PFSK-1 (cell line): ENCODE results near the gene RAP1A.

Source experiments
- FOXP2 ChIP-seq: optimal IDR thresholded peaks from 2 replicates; pipeline ENCODE3; 2011; ENCODE audit warnings: borderline replicate concordance, control low read depth, inconsistent platforms; ENCODE audit not compliant: insufficient read depth; ENCODE audit errors: extremely low read length, extremely low read depth
- POLR2AphosphoS5 ChIP-seq: IDR thresholded peaks from 2 replicates; pipeline ENCODE4 v1.6.1; 2012; ENCODE audit warnings: low read depth, mild to moderate bottlenecking, control low read depth, low read length, moderate library complexity
- SIN3A ChIP-seq: IDR thresholded peaks from 2 replicates; pipeline ENCODE4 v1.6.1; 2012; ENCODE audit warnings: mild to moderate bottlenecking, low read length, moderate library complexity, borderline replicate concordance; ENCODE audit not compliant: insufficient read depth
- TAF1 ChIP-seq: IDR thresholded peaks from 2 replicates; pipeline ENCODE4 v1.6.1; 2012; ENCODE audit warnings: low read length, control low read depth, borderline replicate concordance; ENCODE audit not compliant: insufficient read depth
- TF ChIP-seq, protein P1 (sequence below), 2 experiments: IDR thresholded peaks; 2 replicates each; pipeline versions ENCODE4 v1.6.1 to v1.8.0; 2011 to 2012; ENCODE audit warnings: low read depth in 2 of 2, low read length in 2 of 2, control low read depth in 1 of 2, inconsistent platforms in 1 of 2, mild to moderate bottlenecking in 1 of 2, moderate library complexity in 1 of 2; ENCODE audit not compliant: insufficient read depth in 1 of 2

Gene RAP1A

DNA sequence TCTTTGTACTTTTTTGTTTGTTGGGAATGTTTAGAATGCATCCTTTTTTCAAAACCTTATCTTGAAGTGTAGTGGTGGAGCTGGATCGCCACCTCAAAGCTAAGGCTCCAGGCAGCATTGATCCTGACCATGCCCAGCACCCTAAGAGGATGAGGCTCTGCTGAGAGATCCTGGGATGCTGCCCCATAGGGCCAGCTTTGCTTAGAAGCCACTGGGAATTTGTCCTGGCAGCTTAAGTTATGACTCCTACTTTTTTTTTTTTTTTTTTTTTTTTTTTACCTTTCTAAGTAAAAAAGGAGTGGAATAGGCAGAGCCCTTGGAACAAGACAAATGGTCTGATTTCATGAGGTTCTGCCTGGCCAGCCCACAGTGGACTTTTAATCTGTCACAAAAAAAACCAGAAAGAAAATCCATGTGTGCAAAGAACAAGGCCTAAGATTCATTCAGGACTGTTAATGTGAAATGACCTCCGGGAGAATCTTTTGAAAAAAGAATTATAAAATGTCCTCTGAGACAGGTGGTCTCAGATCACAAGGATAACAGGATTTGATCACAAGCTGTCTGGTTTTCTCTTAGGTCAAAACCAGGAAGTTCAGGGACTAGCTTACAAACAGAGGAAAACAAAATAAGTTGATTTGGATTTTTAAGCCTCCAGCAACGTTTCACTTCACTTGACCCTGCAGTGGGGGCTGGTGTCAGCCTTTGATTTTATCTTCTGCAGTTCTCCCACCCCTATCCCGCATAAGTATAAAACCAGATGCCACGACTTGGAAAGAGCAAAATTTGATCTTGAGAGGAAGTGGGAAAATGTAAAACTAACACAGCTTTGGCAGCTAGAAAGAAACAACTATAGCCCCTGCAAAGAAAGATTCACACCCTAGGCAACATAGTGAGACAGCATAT, 25.9 kb upstream of the RAP1A start:
- TF ChIP-seq TAF1 (no peak), SIN3A (no peak), POLR2AphosphoS5 (no peak), FOXP2 (no peak)
- TF ChIP-seq, protein P1, sequence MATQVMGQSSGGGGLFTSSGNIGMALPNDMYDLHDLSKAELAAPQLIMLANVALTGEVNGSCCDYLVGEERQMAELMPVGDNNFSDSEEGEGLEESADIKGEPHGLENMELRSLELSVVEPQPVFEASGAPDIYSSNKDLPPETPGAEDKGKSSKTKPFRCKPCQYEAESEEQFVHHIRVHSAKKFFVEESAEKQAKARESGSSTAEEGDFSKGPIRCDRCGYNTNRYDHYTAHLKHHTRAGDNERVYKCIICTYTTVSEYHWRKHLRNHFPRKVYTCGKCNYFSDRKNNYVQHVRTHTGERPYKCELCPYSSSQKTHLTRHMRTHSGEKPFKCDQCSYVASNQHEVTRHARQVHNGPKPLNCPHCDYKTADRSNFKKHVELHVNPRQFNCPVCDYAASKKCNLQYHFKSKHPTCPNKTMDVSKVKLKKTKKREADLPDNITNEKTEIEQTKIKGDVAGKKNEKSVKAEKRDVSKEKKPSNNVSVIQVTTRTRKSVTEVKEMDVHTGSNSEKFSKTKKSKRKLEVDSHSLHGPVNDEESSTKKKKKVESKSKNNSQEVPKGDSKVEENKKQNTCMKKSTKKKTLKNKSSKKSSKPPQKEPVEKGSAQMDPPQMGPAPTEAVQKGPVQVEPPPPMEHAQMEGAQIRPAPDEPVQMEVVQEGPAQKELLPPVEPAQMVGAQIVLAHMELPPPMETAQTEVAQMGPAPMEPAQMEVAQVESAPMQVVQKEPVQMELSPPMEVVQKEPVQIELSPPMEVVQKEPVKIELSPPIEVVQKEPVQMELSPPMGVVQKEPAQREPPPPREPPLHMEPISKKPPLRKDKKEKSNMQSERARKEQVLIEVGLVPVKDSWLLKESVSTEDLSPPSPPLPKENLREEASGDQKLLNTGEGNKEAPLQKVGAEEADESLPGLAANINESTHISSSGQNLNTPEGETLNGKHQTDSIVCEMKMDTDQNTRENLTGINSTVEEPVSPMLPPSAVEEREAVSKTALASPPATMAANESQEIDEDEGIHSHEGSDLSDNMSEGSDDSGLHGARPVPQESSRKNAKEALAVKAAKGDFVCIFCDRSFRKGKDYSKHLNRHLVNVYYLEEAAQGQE (IDR thresholded peaks at IDR 0.05; ENCODE audit: insufficient read depth in 1 of 2, low read depth in 2 of 2, low read length in 2 of 2) = no peak

GRCh38 chr1:111594306-111594693, 25.3 kb upstream of the RAP1A start:
- TF ChIP-seq, protein P1 (IDR thresholded peaks at IDR 0.05; ENCODE audit: insufficient read depth in 1 of 2, low read depth in 2 of 2, low read length in 2 of 2) = no peak

GRCh38 chr1:111595807-111596206, 23.8 kb upstream of the RAP1A start:
- TF ChIP-seq SIN3A = no peak
- no peak for TF ChIP-seq TAF1
- TF ChIP-seq, protein P1 (IDR thresholded peaks at IDR 0.05; ENCODE audit: insufficient read depth in 1 of 2, low read depth in 2 of 2, low read length in 2 of 2) = no peak
- no peak for TF ChIP-seq POLR2AphosphoS5
- no peak for TF ChIP-seq FOXP2

GRCh38 chr1:111596499-111596898, 23.1 kb upstream of the RAP1A start:
- TF ChIP-seq TAF1 (no peak), POLR2AphosphoS5 (no peak), SIN3A (no peak), FOXP2 (no peak)
- TF ChIP-seq, protein P1 (IDR thresholded peaks at IDR 0.05; ENCODE audit: insufficient read depth in 1 of 2, low read depth in 2 of 2, low read length in 2 of 2) = no peak

DNA sequence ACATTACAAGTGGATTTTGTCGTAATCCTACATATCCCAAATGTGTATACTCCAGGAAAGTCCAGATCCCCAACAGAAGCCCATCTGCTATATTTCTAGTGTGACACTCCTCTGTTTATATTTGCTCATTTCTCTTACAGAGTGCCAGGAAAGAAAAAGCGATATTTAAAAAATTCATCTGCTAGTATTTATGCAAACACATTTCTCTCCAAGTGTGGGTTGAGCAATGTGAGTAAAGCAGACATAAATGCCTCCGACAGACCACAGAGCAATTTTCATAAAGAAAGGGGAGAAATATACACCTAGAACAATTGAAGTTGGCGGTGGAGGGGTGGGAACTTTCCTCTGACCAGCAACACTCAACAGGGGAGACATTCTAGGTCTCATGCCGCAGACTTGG, 22.2 kb upstream of the RAP1A start:
- TF ChIP-seq FOXP2 (no peak), POLR2AphosphoS5 (no peak), TAF1 (no peak), SIN3A (no peak)
- TF ChIP-seq, protein P1 (IDR thresholded peaks at IDR 0.05; ENCODE audit: insufficient read depth in 1 of 2, low read depth in 2 of 2, low read length in 2 of 2) = no peak
